HG03139 (cell line): ENCODE measurements around the gene C14orf132.
"Not testable (repeated sequence)": the region's sequence is repeated elsewhere in the genome, so short reads cannot be mapped to it uniquely, and the experiment has no call there.

Experiments
- ATAC-seq: cut with Tn5 transposase; IDR thresholded peaks from one replicate; pipeline ENCODE4 v1.9.1; 2021; ENCODE audit not compliant: unreplicated experiment

Gene C14orf132

GRCh38 chr14:96058576-96059200, 19.5 kb downstream of the C14orf132 start:
- ATAC-seq: no peak

- no peak for ATAC-seq
Observed at GRCh38 chr14:96059519-96060135, 20.5 kb downstream of the C14orf132 start.

DNA sequence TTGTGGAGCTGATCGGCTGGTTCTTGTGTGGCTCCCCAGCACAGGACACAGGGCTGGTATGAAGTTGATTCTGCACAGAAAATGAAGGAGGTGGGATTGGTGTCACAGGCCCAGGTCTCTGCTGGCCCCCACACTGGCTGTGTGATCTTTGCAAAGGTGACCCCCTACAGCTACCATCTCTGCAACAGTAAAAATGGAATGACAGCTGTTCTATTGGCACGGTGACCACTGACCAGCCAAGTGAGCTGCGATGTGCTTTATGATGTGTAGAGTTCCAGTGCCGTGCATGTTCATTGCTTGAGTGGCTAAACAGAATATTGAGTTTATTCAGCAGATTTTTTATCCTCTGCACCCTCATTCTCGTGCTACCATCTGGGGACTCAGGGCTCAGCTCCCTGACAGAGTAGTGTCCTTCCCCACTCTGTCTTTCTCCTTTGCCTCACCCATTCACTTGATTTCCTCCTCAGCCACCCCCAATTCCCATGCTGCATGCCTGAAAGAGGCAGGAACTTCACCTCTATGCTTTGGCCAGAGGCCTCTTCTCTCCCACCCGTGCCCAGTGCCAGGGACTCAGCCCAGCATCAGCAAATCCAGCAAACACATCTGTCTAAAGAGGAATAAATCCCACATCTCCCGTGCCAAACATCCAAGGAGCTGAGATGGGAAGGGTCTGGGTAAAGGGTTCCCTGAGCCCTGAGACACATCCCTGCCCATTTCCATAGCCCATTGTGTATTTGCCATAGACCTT, 21.2 kb downstream of the C14orf132 start:
- ATAC-seq: no peak

DNA sequence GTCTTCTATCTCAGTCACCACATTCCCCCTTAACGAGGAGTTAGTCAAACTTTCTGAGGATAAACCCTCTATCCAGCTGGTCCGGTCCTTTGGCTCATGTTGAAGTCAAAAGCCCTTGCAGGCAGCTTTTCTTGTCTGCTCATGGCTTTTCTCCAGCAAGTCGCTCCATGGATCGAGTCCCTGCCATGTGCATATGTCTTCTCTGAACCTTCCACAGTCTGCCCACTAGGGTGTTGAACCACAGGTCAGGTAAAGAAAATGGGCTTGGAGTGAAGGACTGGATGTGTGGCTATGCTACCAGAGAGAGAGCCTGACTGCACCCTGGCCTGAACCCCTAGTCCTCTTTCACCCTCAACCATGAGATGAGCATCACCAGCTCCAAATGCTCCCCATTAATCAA, 22.8 kb downstream of the C14orf132 start:
- ATAC-seq: no peak

DNA sequence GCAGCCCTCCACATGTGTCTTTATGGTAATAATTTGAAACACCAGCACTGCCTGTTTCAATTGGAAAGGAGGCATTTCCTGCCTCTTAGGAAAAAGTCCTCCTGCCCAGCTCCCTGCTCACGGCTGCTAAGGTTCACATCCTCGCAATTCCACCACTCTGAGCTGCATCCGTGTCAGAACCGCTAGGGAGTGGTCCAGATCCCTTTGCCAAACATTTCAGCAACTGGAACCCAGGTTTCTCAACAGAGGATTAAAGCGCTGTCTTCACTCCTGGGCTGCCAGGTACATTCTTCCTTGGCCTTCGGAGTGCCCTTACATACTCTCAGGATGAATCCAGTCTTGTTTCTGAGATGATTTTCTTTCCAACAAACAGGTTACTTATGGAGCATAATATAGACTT, 23.3 kb downstream of the C14orf132 start:
- no peak for ATAC-seq

- ATAC-seq: no peak
Observed at GRCh38 chr14:96064866-96065265, 25.7 kb downstream of the C14orf132 start.

DNA sequence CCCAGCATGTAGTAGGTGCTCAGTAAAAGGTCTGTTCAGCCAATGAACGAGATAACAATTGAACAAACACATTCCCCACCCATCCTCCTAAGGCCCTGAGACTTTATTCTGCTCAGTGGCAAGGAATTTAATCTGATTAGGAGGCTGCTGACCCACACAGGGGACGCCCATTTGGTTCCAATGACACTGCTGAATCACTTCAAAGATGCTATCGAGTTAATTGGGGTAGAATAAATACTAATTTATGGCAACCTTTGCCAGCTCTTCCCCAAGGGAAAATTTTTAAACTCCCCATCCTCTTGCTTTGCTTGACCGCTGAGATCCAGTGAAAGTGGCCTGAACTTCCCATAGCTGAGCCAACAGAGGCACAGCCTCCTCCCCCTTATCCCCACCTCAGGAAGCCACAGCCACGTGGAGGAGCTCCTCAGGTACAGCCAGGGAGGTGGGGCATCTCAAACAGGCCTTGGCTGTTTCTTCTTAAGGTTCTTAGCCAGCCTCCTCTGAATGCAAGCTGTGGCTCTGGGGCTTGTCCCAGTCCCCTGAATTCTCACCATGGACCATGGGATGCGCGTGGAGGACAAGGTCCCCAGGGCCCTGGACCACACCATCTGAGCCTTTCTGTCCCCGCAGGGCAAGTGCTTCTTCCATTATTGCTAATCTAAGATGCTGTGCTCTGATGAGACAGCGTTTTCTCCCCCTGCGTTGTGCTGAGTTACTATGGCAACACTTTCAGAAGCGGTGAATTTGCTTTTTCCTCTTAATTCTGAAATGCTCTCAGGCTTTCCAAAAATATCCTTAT, 26.7 kb downstream of the C14orf132 start:
- no peak for ATAC-seq

- no peak for ATAC-seq
Observed at GRCh38 chr14:96066976-96067375, 27.8 kb downstream of the C14orf132 start.

DNA sequence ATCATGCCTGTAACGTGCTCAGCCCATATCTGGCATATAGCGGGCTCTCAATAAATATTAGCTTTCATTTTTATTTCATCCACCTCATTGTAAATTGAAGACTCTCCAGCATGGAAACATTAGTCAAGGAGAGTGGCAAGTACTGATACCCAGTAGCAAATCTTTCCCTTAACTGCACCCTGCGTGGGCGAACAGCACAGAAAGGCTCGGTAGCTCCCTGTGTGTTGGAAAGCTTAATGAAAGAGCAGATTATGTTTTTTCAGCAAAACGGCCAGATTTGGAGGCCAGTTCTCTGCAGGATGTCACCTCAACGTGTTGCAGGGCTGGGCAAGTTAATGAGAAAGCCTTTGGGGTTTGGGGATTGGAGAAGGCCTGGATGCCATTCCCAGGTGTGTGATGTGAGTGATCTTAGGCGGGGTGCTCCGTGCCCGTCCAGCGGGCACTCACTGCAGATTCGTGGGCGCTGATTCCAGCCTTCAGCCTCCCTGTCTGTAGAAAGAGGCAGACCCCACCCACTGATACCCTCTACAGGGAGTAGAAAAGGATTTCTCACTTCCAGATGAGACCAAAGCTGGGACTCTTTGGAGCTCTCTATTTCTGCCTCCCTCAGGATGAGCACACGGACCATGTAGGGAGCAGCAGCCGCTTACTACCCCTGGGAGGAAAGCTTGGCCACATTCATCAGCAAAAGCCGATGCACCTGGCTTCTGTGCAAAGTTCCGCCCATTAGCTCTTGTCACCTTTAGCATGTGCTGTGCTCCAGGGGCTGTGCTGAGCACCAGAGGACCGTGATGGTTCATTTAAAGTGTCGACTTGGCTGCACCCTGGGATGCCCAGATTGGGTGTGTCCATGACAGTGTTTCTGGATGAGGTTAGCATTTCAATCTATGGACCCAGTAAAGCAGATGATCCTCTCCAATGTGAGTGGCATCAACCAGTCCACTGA, 29.1 kb downstream of the C14orf132 start:
- no peak for ATAC-seq

GRCh38 chr14:96069421-96069820, 30.3 kb downstream of the C14orf132 start:
- no peak for ATAC-seq

- ATAC-seq: no peak
Observed at GRCh38 chr14:96071561-96071960, 32.4 kb downstream of the C14orf132 start.

GRCh38 chr14:96072076-96072475, 32.9 kb downstream of the C14orf132 start:
- ATAC-seq: no peak

DNA sequence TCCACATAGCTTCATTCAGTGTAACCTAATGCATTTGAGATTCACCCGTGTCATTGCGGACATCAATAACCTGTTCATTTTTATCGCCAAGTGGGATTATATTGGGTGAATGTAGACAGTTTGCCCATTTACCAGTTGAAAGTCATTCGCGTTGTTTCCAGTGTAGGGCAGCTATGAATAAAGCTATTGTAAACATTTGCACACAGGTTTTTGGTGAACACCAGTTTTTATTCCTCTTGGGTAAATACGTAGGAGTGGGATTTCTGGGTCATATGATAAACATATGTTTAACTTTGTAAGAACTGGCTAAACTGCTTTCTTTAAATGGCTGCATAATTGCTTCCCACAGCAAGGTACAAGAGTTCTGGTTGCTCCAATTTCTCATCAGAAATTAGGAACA, 33.6 kb downstream of the C14orf132 start:
- no peak for ATAC-seq

DNA sequence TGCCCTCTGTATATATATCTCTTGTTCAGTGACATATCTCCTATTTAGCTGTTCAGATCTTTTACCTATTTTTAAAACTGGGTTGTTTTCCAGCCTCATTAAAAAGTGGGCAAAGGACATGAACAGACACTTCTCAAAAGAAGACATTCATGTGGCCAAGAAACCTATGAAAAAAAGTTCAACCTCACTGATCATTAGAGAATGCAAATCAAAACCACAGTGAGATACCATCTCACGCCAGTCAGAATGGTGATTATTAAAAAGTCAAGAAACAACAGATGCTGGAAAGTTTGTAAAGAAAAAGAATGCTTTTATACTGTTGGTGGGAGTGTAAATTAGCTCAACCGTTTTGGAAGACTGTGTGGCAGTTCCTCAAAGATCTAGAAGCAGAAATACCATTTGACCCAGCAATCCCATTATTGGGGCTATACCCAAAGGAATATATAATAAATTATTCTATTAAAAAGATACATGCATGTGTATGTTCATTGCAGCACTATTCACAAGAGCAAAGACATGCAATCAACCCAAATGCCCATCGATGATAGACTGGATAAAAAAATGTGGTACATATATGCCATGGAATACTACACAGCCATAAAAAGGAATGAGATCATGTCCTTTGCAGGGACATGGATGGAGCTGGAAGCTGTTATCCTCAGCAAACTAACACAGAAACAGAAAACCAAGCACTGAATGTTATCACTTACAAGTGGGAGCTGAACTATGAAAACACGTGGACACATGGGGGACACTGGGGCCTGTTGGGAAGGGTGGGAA, 34.3 kb downstream of the C14orf132 start:
- ATAC-seq: not testable (repeated sequence)

GRCh38 chr14:96077983-96078624, 38.9 kb downstream of the C14orf132 start:
- ATAC-seq: no peak

DNA sequence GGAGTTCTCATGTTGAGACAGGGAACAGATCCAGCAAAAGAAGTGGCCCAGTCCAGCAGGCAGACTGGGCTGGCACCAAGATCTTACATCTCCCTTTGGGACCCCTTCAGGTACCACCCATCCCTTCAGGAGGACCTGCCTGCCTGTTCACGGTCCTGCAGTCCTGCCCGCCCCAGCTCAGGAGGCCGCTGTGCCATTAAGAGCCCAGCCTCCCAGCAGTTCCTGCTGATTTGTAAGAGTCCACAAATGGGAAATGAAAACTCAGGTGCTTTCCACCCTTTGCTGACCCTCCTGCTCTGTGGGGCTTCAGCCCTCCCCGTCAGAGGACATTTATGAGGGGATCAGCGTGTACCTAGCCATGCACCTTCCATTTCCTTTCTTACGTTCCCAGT, 39.5 kb downstream of the C14orf132 start:
- ATAC-seq: no peak

DNA sequence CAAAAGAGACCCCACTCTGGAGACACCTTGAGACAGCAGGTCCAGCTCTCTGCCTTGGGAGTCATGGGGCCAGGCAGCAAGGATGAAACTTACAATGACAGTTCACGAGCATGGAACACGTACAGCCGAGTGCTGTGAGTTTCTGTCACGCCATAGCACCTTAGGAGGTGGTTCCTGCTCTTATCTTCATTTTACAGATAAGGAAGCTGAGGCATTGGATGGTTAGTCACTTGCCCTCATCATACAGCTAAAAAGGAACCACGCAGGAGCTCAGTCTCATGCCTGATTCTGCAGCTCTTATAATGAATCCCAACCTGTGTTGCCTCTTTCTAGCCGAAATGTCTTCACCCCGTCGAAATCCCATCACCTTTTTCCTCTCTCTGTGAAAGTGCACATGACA, 39.9 kb downstream of the C14orf132 start:
- no peak for ATAC-seq

GRCh38 chr14:96080571-96080970, 41.4 kb downstream of the C14orf132 start:
- no peak for ATAC-seq

DNA sequence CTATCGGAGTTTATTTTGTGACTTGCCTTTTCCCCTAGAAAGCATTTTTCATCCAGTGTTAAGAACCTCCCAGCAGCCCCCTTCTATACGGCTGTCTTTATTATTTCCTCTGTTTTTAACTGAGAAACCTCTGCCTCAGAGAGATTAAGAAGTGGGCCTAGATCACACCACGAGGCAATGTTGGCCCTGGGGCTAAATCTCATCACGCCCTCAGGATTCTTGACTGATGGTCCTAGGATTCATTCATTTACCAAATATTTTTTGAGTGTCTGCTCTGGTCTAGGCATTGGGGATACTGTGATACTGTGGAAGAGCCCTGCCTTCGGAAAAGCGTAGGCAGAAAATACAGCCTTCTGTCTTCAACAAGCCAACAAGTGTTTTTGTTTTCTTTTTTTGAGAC, 42.1 kb downstream of the C14orf132 start:
- no peak for ATAC-seq
